Karpas-422 (cell line): ENCODE measurements around the gene ZNF554. TPM values are rescaled to one million over a fixed set of nuclear protein-coding genes. Genes with fewer than 3 reads are reported as not detected.
"Not testable (repeated sequence)": the region's sequence is repeated elsewhere in the genome, so short reads cannot be mapped to it uniquely, and the experiment has no call there.

ENCODE experiments used
- DNase-seq: peaks from one replicate; pipeline ENCODE4 v3.0.0-alpha.2; 2015
- H2AFZ ChIP-seq: fragments of 200-600 bp; sonication (generic); 2 replicates; pipeline ENCODE4 v1.6.1; 2014; ENCODE audit warnings: antibody characterized with exemption, low read length, mixed read lengths
- H3K27ac ChIP-seq: fragments of 200-600 bp; sonication (generic); 2 replicates; pipeline ENCODE4 v1.5.1; 2014; ENCODE audit warnings: mild to moderate bottlenecking, low read length, moderate library complexity
- H3K27me3 ChIP-seq: fragments of 200-600 bp; sonication (generic); 2 replicates; pipeline ENCODE4 v1.6.1; 2014; ENCODE audit warnings: low read length, mixed read lengths
- H3K36me3 ChIP-seq: fragments of 200-600 bp; sonication (generic); 2 replicates; pipeline ENCODE4 v1.6.1; 2014; ENCODE audit warnings: low read length, mixed read lengths; ENCODE audit not compliant: insufficient read depth
- H3K4me1 ChIP-seq: fragments of 200-600 bp; sonication (generic); 2 replicates; pipeline ENCODE4 v1.6.1; 2014; ENCODE audit warnings: mild to moderate bottlenecking, low read length, mixed read lengths
- H3K4me2 ChIP-seq: fragments of 200-600 bp; sonication (generic); 2 replicates; pipeline ENCODE4 v1.6.1; 2014; ENCODE audit warnings: low read length, low read depth, mild to moderate bottlenecking; ENCODE audit not compliant: poor library complexity, severe bottlenecking
- H3K4me3 ChIP-seq: fragments of 200-600 bp; sonication (generic); 2 replicates; pipeline ENCODE4 v1.5.1; 2014; ENCODE audit warnings: mild to moderate bottlenecking, antibody characterized with exemption, low read length, mixed read lengths
- H3K79me2 ChIP-seq: fragments of 200-600 bp; sonication (generic); 2 replicates; pipeline ENCODE4 v1.6.1; 2014; ENCODE audit warnings: mild to moderate bottlenecking, low read length, mixed read lengths
- H3K9ac ChIP-seq: fragments of 200-600 bp; sonication (generic); 2 replicates; pipeline ENCODE4 v1.6.0; 2014; ENCODE audit warnings: low read length
- H3K9me2 ChIP-seq: fragments of 200-600 bp; sonication (generic), shearing (Covaris generic); replicated peaks from 2 replicates; pipeline ENCODE4 v1.6.0; 2014; ENCODE audit warnings: mild to moderate bottlenecking, low read length, moderate library complexity; ENCODE audit not compliant: insufficient read depth
- H3K9me3 ChIP-seq: fragments of 300-700, 200-600 bp; sonication (generic); 2 replicates; pipeline ENCODE4 v1.6.1; 2014; ENCODE audit warnings: low read length, mixed read lengths
- H4K20me1 ChIP-seq: fragments of 200-600 bp; sonication (generic); 2 replicates; pipeline ENCODE4 v1.6.1; 2014; ENCODE audit warnings: mild to moderate bottlenecking, antibody characterized with exemption, low read length, low read depth; ENCODE audit not compliant: insufficient read depth
- total RNA-seq: library from RNA; depleted of rRNA; stranded (reverse); fragments of >200 nt; shearing (Covaris generic); gene quantifications from 2 replicates; pipeline ENCODE4 v1.2.3, GENCODE V29; 2014; ENCODE audit warnings: low replicate concordance

ZNF554 gene
- total RNA-seq, 1 experiment from 2014 or later = 2.6 TPM

DNA sequence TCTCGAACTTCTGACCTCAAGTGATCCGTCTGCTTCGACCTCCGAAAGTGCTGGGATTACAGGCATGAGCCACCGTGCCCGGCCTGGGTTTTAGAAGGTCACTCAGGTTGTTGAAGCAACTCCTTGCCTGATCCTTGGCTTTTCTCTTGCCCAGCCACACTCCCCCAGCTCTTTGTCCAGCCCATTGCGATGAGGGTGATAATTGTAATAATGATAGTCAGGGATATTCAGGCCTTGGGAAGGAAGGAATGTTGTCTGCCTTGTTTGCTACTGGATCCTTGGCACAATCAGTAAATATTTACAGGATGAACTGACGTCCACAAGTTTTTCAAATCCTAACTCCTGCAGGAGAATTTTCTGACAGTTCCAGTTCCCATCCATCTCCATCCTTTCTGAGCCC, 32.6 kb upstream of the ZNF554 start:
- Histone ChIP-seq H3K4me1 (peaks cover 79% of the 10 kb centered on the region), H3K4me2 (peak overlapping the region; percentile 83), H3K79me2 (peaks cover 74% of the 10 kb centered on the region), H3K9ac (peak overlapping the region; percentile 59), H3K4me3 (peak overlapping the region; percentile 62), H4K20me1 (peaks cover 22% of the 10 kb centered on the region; the same call in 1 of the 2 replicates), H3K9me3 (no peaks in the 10 kb centered on the region), H3K27me3 (no peaks in the 10 kb centered on the region), H3K27ac (peak overlapping the region; percentile 95), H3K36me3 (peaks cover 33% of the 10 kb centered on the region), H2AFZ (no peak overlapping the region), H3K9me2 (no peaks in the 10 kb centered on the region)
- DNase-seq = no peak

GRCh38 chr19:2788237-2788636, 31.4 kb upstream of the ZNF554 start:
- no peak overlapping the region for H2AFZ ChIP-seq
- no peaks in the 10 kb centered on the region for H3K9me2 ChIP-seq
- peaks cover 17% of the 10 kb centered on the region; the same call in 1 of the 2 replicates for H4K20me1 ChIP-seq
- peaks cover 71% of the 10 kb centered on the region for H3K79me2 ChIP-seq
- H3K27me3 ChIP-seq = no peaks in the 10 kb centered on the region
- peaks cover 40% of the 10 kb centered on the region for H3K36me3 ChIP-seq
- H3K9ac ChIP-seq = 0 out of 2 replicates have a peak overlapping the region, but pooled peaks have one; percentile 59
- peak overlapping the region; percentile 95 for H3K27ac ChIP-seq
- H3K4me2 ChIP-seq = peak overlapping the region; percentile 83
- H3K4me1 ChIP-seq = peaks cover 87% of the 10 kb centered on the region
- no peaks in the 10 kb centered on the region for H3K9me3 ChIP-seq
- no peak for DNase-seq
- peak overlapping the region; percentile 62; the same call in 1 of the 2 replicates for H3K4me3 ChIP-seq

DNA sequence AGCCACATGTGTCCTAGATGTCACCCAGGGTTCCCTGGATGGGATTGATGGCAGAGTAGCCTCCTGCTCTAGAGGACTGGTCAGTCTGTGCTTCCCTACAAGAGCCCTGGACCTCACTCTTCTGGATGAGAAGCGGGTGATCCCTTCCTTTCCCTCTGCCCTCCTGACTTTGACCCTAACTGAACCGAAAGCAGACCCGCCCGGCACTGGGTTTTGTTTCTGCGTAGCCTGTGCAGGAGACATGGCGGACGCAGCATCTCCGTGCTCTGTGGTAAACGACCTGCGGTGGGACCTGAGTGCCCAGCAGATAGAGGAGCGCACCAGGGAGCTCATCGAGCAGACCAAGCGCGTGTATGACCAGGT, 29.5 kb upstream of the ZNF554 start:
- Histone ChIP-seq H4K20me1 (peaks cover 22% of the 10 kb centered on the region; the same call in 1 of the 2 replicates), H3K79me2 (peaks cover 79% of the 10 kb centered on the region), H3K4me3 (no peak overlapping the region), H3K9ac (peak overlapping the region; percentile 59; the same call in 1 of the 2 replicates), H3K27me3 (no peaks in the 10 kb centered on the region), H3K4me2 (peak overlapping the region; percentile 83), H3K9me2 (no peaks in the 10 kb centered on the region), H3K4me1 (peaks cover 71% of the 10 kb centered on the region), H2AFZ (no peak overlapping the region), H3K27ac (peak overlapping the region; percentile 95), H3K9me3 (no peaks in the 10 kb centered on the region), H3K36me3 (peaks cover 55% of the 10 kb centered on the region)
- DNase-seq = no peak

DNA sequence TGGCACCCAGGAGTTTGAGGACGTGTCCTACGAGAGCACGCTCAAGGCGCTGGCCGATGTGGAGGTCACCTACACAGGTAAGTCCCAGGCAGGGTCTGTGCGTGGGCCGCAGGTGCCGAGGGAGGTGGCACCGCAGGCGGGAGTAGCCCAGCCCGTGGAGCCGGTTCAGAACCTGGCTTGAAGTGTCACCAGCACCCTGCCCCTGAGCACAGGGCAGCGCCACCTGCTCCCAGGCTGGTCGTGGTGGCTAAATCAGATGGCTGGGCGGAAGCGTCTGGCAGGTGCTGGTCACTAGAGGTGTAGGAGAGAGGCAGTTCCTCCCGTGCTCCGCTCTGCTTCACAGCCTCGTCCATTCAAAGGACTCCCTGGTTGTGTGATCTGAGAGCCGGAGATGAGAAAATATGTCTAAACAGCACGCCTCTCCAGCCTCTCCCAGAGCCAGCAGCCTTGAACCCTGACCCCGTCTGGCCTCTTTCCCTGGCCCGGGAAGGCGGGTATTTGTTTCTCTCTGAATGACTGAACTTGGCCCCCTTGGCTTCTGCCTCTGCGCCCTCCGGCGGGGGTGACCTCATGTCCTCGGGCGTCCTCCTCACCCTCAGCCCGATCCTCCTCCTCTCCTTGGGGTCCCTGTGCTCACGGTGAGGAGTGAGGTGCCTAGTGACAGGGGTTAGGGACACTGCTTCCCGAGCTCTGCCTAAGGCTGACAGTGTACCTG, 29.0 kb upstream of the ZNF554 start:
- peaks cover 76% of the 10 kb centered on the region for H3K79me2 ChIP-seq

GRCh38 chr19:2791440-2791839, 28.2 kb upstream of the ZNF554 start:
- H3K9ac ChIP-seq = no peak overlapping the region
- no peak for DNase-seq
- H3K4me2 ChIP-seq = no peak overlapping the region
- peaks cover 58% of the 10 kb centered on the region for H3K36me3 ChIP-seq
- H3K4me3 ChIP-seq = no peak overlapping the region
- no peaks in the 10 kb centered on the region for H3K9me2 ChIP-seq
- H3K9me3 ChIP-seq = no peaks in the 10 kb centered on the region
- peaks cover 68% of the 10 kb centered on the region for H3K4me1 ChIP-seq
- peaks cover 68% of the 10 kb centered on the region for H3K79me2 ChIP-seq
- peaks cover 22% of the 10 kb centered on the region; the same call in 1 of the 2 replicates for H4K20me1 ChIP-seq
- H3K27me3 ChIP-seq = no peaks in the 10 kb centered on the region
- H3K27ac ChIP-seq = peak overlapping the region; percentile 68
- no peak overlapping the region for H2AFZ ChIP-seq

More for the DNA sequence above, 29.0 kb upstream of the ZNF554 start:
- no peak overlapping the region for H3K4me2 ChIP-seq
- DNase-seq = no peak
- no peak overlapping the region for H3K4me3 ChIP-seq
- no peak overlapping the region for H3K9ac ChIP-seq
- H3K27ac ChIP-seq = peak overlapping the region; percentile 95
- H3K9me3 ChIP-seq = no peaks in the 10 kb centered on the region
- no peak overlapping the region for H2AFZ ChIP-seq
- H3K4me1 ChIP-seq = peaks cover 71% of the 10 kb centered on the region
- H3K9me2 ChIP-seq = no peaks in the 10 kb centered on the region
- H4K20me1 ChIP-seq = peaks cover 22% of the 10 kb centered on the region; the same call in 1 of the 2 replicates
- H3K36me3 ChIP-seq = peaks cover 57% of the 10 kb centered on the region
- no peaks in the 10 kb centered on the region for H3K27me3 ChIP-seq

DNA sequence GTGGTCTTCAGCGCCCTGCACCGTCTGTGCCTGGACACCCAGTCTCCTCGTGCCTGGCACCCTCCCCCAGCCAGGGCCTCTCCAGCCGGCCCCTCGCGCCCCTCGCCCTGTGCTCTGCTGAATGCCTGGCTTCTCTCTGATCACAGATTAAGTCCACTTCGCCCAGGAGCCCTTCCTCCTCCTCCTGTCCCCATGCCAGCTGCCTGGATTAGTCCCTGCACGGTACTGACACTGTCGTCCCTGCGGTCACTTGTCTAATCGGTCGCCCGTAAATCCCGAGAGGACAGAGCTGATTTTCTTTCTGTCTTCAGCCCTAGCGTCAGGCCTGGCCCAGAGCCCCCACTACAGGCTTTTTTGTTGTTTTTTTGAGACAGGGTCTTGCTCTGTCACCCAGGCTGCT, 27.8 kb upstream of the ZNF554 start:
- no peak overlapping the region for H3K4me3 ChIP-seq
- peak overlapping the region; percentile 68 for H3K27ac ChIP-seq
- H3K9me3 ChIP-seq = no peaks in the 10 kb centered on the region
- no peak for DNase-seq
- H2AFZ ChIP-seq = no peak overlapping the region
- no peaks in the 10 kb centered on the region for H3K27me3 ChIP-seq
- H3K79me2 ChIP-seq = peaks cover 64% of the 10 kb centered on the region
- no peak overlapping the region for H3K4me2 ChIP-seq
- no peaks in the 10 kb centered on the region for H3K9me2 ChIP-seq
- H3K9ac ChIP-seq = no peak overlapping the region
- H4K20me1 ChIP-seq = peaks cover 21% of the 10 kb centered on the region; the same call in 1 of the 2 replicates
- peaks cover 63% of the 10 kb centered on the region for H3K4me1 ChIP-seq
- peaks cover 58% of the 10 kb centered on the region for H3K36me3 ChIP-seq

- not testable (repeated sequence) for H2AFZ ChIP-seq, H3K9ac ChIP-seq, H3K9me2 ChIP-seq, H3K4me3 ChIP-seq, H3K9me3 ChIP-seq, H3K4me2 ChIP-seq, H3K27me3 ChIP-seq
- peaks cover 17% of the 10 kb centered on the region; the same call in 1 of the 2 replicates for H4K20me1 ChIP-seq
- H3K27ac ChIP-seq = peak overlapping the region; percentile 68
- H3K36me3 ChIP-seq = peaks cover 51% of the 10 kb centered on the region
- DNase-seq = peak; percentile 72
- H3K79me2 ChIP-seq = peaks cover 56% of the 10 kb centered on the region
- peaks cover 56% of the 10 kb centered on the region for H3K4me1 ChIP-seq
These were observed 27.0 kb upstream of the ZNF554 start for GRCh38 chr19:2792666-2793065.

GRCh38 chr19:2793126-2793525, 26.5 kb upstream of the ZNF554 start:
- H3K4me3 ChIP-seq = no peak overlapping the region
- H3K9ac ChIP-seq = no peak overlapping the region
- H3K36me3 ChIP-seq = peaks cover 48% of the 10 kb centered on the region
- H3K27me3 ChIP-seq = no peaks in the 10 kb centered on the region
- H3K4me2 ChIP-seq = no peak overlapping the region
- H4K20me1 ChIP-seq = peaks cover 13% of the 10 kb centered on the region; the same call in 1 of the 2 replicates
- peaks cover 51% of the 10 kb centered on the region for H3K79me2 ChIP-seq
- no peak overlapping the region for H2AFZ ChIP-seq
- peaks cover 51% of the 10 kb centered on the region for H3K4me1 ChIP-seq
- no peaks in the 10 kb centered on the region for H3K9me2 ChIP-seq
- no peak for DNase-seq
- H3K9me3 ChIP-seq = no peaks in the 10 kb centered on the region
- peak overlapping the region; percentile 68 for H3K27ac ChIP-seq
